NCI-H1694 (cell line): ENCODE measurements around the gene THADA.

Source experiments
- DNase-seq: peaks from one replicate; lab custom pipeline; 2025; lab: John Stamatoyannopoulos, UW

THADA gene

DNA sequence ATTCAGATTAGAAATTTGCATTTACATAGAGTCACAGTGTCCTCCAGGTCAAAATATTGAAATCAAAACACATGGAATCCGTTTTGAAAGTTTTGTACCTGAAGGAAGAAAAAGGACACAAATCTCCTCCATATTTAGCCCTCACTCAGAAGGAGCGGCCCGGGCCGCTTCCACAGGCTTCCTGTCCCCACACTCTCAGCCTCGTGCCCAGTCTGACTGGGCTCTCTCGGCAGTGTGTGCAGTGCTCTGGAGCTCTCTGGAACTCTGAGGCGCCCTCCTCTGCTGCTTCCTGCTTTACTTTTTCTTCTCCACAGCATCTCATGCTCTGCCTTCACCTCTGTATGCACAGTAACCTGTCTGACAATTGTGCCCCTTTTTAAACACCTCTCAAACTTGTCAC lies 347.2 kb downstream of the THADA start:
- DNase-seq: no peak

GRCh38 chr2:43246641-43247040 lies 349.2 kb downstream of the THADA start:
- no peak for DNase-seq

DNA sequence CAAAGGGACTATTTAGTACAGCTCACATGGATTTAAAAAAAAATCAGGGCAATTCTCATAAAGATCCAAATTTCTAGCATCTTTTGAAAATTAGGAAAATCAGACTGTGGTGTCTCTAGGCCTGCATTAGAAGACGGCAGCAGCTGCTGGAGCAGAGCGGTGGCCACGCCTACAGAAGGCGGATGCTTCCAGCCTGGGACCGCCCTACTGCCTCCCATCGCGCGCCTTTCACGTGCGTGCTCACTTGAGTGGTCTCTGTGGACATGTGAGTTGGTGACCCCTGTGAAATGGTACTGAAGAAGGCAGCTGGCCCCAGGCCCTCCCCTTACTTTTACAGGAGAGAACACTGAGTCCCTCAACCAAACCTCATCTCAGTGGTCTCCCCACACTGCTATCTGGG lies 354.3 kb downstream of the THADA start:
- DNase-seq: no peak

DNA sequence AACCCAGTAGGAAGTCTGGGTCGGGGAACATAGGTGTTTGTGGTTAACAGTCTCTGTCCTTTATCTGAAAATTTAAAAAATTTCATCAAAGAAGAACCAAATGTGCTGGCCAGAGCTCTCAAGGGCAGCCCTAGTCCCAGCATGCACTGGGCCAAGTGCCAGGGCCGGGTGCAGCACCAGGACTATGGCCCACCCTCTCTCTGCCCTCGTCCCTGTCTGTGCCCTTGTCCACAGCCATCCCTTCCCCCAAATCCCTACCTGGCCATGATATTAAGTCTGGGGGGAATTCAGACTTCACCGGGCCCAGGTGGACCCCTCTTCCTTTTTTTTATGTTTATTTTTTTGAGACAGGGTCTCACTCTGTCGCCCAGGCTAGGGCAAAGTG lies 355.1 kb downstream of the THADA start:
- DNase-seq: no peak

GRCh38 chr2:43239981-43240765 lies 355.7 kb downstream of the THADA start:
- DNase-seq: no peak

DNA sequence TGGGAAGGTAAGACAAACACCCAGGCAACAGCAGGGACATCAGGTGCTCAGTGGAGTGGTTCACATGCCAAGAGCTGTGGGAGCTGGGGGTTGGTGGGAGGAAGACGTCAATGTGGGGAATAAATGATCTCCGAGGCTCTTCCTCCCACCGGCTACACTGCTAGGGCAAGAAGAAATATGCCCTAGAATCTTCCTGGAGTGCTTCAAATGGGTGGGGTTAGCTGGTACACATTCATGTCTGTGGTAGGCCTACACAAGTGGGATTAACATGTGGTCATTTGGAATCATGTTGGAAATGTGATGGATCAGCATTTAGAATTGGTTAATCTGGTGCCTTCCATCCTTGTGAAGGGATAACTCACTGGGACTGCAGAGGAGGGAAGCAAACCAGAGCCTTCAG lies 357.0 kb downstream of the THADA start:
- DNase-seq: no peak

DNA sequence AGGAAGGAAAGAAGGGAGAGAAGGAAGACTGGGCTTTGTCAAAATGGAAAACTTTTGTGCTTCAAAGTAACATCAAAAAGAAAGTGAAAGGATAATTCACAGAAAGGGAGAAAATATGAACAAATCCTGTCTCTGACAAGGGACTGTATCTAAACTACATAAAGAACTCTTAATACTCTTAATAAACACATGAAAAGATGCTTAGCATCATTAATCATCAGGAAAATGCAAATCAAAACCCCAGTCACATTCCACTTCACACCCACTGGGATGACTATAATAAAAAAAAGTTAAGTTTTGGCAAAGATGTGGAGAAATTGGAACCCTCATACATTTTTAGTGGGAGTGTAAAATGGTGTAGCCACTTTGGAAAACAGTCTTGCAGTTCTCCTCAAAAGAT lies 357.7 kb downstream of the THADA start:
- no peak for DNase-seq

- no peak for DNase-seq
These were observed 362.3 kb downstream of the THADA start for GRCh38 chr2:43233218-43234212.

DNA sequence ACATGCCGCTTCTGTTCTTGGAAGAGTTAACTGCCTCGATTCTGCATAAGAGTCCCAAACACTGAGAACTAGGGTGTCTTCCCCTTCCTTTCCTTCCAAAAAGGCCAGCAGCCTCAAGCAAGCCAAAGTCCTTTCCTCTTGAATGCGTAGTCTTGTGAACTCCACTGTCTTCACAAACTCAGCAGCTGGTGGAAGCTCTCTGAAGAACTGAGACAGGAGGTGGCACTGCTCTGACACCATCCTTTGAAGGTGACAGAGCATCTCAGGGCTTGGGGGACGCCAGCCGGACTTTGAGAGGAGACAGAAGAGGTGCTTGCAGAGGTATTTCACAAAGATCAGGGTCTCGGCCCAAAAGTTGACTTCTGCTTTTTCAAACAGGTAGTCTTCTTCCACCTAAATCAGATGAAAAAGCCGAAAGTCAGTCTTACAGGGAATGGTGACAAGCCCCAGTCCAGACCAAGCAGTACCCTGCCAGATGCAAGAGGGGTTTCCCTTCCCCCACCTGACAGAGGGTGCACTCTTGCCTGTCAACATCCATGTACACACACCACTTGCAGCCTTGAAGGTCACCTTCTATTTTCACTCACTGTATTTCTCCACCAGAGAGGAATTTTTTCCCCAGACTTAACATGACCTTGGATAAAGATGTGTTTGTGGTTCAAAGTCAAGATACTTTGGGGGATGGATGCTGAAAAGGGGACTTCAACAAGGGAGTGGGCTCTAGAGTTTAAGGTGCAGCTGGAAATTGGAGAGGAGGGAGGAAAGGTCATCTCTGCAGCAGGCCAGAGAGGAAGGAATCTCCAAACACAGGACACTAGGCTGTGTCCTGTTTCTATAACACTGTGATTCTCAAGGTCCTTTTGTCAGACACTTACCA lies 364.6 kb downstream of the THADA start:
- no peak for DNase-seq

DNA sequence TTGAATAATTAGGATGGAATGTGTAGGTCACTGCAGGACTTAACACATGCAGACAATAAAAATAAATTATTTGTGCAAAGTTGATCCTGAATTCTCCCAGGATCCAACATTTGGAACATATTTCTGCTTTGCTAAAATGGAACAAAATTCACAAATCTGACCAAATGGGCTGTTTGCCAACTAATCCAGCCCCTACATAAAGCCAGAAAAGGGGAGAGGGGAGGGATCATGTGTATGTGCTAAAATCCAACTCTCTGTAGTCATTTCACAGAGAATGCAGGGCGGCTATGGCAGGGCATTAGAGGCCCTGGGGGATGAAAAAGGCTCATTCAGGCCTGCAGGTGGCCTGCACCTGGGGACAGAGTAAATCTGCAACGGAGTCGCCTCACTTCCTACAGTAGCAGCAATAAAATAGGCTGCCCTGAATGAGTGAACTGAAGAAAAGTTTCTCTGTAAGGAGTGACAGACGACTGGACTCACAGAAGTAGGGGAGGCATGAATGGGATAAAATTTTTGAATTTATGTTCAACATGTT lies 365.4 kb downstream of the THADA start:
- DNase-seq: no peak

GRCh38 chr2:43228756-43229659 lies 366.8 kb downstream of the THADA start:
- no peak for DNase-seq

GRCh38 chr2:43228321-43228751 lies 367.5 kb downstream of the THADA start:
- DNase-seq: no peak

DNA sequence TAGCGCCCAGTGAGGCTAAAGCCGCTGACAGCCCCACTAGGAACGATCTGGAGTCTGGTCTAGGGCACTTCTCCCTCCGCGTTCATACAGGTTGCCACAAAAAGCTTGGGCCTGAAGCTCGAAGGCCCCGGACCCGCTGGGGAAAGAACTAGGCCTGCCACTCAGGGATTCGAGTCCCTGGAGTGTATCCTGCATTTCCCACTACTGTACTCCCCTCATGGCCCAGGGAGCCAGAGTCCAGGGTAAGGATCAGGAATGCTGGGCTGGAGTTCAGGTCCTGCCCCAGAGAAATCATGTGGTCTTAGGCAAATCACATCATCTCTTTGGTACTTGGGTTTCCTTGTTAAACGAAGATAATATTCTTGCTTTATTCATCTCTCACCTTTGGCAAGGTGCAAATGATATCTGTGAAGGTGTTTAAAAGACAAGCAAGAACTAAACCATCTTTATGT lies 368.0 kb downstream of the THADA start:
- DNase-seq: no peak

DNA sequence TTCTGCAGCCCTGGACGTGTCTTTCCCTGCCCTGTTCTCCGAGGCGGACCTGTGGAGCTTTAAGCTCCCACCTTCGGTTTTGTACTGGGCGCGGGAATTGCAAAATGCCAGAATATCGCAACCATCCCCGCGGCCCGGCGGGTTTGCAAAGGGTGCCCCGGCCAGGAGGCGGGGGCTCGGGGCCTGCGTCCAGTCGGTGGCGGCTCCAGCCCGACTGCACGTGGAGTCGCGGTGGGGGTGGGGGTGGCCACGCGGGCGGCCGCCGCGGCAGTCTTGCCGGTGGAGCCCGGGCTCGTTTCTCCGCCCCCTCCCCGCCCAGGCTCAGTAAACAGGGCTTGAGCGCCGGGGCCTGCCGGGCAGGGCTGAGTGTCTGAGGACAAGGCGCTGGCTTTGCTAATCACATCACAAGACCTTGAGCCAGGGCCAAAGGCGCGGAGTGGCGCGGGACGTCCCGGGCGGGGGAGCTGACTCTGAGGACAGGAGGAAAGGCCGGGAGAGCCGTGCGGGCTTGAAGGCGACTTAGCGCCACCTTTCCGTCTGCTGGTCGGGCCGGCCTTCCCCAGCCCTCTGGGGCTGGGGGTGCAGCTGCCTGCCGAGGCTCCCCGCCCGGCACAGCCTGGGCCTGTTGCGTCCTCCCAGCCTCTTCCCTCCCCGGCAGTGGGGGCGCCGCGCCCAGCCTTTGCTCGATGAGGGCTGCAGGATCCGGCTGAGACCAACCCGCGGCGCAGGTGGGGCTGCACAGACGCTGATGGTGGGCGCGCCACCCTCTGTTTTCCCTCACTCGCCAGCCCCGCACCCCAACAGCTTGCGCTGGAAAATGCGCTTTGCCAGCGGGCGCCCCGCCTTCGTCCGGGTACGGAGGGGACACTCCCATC lies 368.6 kb downstream of the THADA start:
- peak; percentile 29 for DNase-seq

DNA sequence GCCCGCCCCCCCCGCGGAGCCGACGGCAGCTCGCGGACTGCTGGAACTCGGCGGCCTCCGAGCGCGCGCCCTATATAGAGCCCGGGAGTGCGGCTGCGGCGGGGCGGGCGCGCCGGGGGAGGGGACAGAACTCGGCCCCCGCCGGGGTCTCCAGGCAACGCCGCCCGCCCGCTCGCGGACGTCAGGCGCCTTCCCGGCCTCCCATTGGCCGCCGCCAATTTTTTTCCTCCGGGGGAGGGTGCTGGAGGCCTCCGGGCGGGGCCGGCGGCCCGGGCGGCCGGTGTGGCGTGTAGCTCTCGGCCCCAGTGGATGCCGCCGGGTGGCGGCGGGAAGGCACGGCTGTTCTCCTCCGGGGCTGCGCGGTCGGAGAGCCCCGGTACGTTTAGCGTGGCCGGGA lies 369.3 kb downstream of the THADA start, which contains the start of gene ZFP36L2:
ZFP36L2 (minus strand) TSS at position 49 of the 397 bp plus-strand sequence. CDS start 291 bp downstream, outside the sequence.
- peak; percentile 65 for DNase-seq

DNA sequence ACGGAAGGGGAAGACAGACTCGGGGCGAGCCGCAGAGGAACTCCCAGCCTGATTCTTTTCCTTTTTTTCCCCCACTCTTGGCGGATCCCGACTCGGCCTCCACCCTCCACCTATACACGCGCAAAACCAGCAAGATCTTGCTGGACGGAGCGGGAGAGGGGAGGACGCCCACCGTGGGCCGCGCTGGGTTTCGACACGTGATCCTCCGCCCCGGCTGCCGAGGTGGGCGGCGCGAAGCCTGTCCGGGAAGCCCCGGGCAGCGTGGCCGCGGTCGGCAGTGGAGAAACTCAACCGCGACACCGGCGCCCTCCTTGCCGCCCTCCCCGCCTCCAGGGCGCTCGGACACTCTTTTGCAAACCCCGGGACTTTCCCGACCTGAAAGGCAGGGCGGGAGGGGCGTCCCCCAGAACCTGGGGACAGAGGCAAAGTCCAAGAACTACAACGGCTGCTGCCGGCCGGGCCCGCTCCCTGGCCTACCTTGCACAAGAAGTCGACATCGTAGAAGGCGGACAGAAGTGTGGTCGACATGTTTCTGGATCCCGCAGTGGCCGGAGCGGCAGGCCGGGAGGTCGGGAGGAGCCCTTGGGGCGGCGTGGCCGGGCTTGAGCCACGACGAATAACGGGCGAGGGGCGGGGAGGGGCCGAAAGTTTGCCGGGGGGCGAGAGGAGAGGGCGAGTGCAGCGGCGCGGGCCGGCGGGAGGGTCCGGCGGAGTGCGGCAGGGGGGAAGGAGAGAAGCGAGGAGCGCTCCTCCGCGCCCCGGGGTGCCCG lies 369.9 kb downstream of the THADA start:
- DNase-seq: no peak

- DNase-seq: no peak
These were observed 370.6 kb downstream of the THADA start for GRCh38 chr2:43225093-43225787.

- no peak for DNase-seq
These were observed 371.2 kb downstream of the THADA start for GRCh38 chr2:43224571-43225092.
